ENCODE measurements around the gene TMEM163. TPM values are rescaled to one million over a fixed set of nuclear protein-coding genes. Genes with fewer than 3 reads are reported as not detected.

Gene TMEM163
- total RNA-seq, 1 experiment from 2014 or later, result 0.12 TPM

- Histone ChIP-seq H2AFZ (ENCODE audit: low read depth, low read length, poor library complexity, severe bottlenecking) (no peak overlapping the region), H3K9me3 (ENCODE audit: control insufficient read depth in 1 of 2, insufficient read depth in 1 of 2, low read depth in 1 of 2, low read length in 2 of 2) (no peaks in the 10 kb centered on the region), H3K9ac (ENCODE audit: low read length) (no peak overlapping the region), H4K20me1 (ENCODE audit: insufficient read depth) (no peaks in the 10 kb centered on the region), H3K4me1 (ENCODE audit: control insufficient read depth in 1 of 2, insufficient read depth in 2 of 2, low read length in 2 of 2) (no peaks in the 10 kb centered on the region), H3K9me2 (ENCODE audit: insufficient read depth) (no peaks in the 10 kb centered on the region), H3K4me3 (replicated peaks in 1 of 2; ENCODE audit: low read depth in 1 of 2, low read length in 2 of 2) (no peak overlapping the region), H3K36me3 (ENCODE audit: control insufficient read depth in 1 of 2, insufficient read depth in 2 of 2, low read length in 2 of 2) (no peaks in the 10 kb centered on the region), H3K4me2 (ENCODE audit: low read length) (no peak overlapping the region), H3K27ac (ENCODE audit: low read depth, low read length) (no peak overlapping the region), H3K27me3 (ENCODE audit: insufficient read depth, low read length) (no peaks in the 10 kb centered on the region), H3K79me2 (ENCODE audit: insufficient read depth, low read length) (no peaks in the 10 kb centered on the region)
- POLR2A ChIA-PET, result no interaction called here
- BruUV-seq (replicated peaks), result no TSS peak
- TF ChIP-seq ZNF274 (IDR thresholded peaks at IDR 0.05; ENCODE audit: low read depth, low read length) (no peak), EGR1 (IDR thresholded peaks at IDR 0.05; ENCODE audit: low read depth) (no peak), SP1 (IDR thresholded peaks at IDR 0.05; ENCODE audit: low read depth) (no peak), ZFX (IDR thresholded peaks at IDR 0.05) (no peak), CTCF (IDR thresholded peaks at IDR 0.05 in 2 of 3, conservative IDR thresholded peaks at IDR 0.05 in 1 of 3; ENCODE audit: borderline replicate concordance in 1 of 3, insufficient read depth in 1 of 3, low read depth in 2 of 3, low read length in 2 of 3) (no peak), MAX (IDR thresholded peaks at IDR 0.05) (no peak), CEBPB (IDR thresholded peaks at IDR 0.05; ENCODE audit: low read depth) (no peak)
- no peak for ATAC-seq
- no peak for DNase-seq (ENCODE audit: low read depth, low spot score)
- RAD21 ChIA-PET (ENCODE audit: low non-redundant PET in 1 of 2, low total read pairs in 2 of 2, uncharacterized antibody in 2 of 2, unreplicated experiment in 2 of 2), result no interaction called here
- intact Hi-C loops (cut with micrococcal nuclease), result no loop called here
- CTCF ChIA-PET, result interaction anchor here (0.5 kb wide), 1 partner anchor 51 kb away, joined by 3 read pairs; no protein-coding TSS in a partner anchor
Measured at GRCh38 chr2:134501476-134502091, 217.2 kb downstream of the TMEM163 start.

All from HCT116 (cell line).